ENCODE results near the gene EIF4E2. TPM values are rescaled to one million over a fixed set of nuclear protein-coding genes. Genes with fewer than 3 reads are reported as not detected.

The EIF4E2 gene
- total RNA-seq, 6 experiments from 2014 or later = 79.7 to 89.7 (median 83.8) TPM

DNA sequence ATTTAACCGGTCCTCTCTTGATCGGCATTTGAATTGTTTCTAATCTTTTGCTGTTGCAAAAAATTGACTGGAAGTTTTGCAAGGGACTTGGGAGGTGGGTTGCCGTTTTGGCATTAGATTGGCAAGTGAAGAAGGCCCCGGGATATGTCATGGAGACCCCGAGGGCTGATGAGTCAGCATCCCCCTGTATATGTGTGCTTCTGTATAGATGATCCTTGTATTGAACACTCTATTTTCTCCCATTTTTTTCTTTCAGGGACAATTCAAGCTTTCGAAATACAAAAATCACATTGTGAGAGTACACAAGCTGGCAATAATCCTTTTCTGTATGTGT lies 30.1 kb downstream of the EIF4E2 start:
- H3K4me1 Mint-ChIP-seq (ENCODE audit: low read depth) = peaks cover 16% of the 10 kb centered on the region
- H3K27me3 Mint-ChIP-seq (ENCODE audit: insufficient read depth) = no peaks in the 10 kb centered on the region; the same call in 1 of the 2 replicates
- no peak overlapping the region for H3K4me3 Mint-ChIP-seq
- H3K27ac Mint-ChIP-seq = no peak overlapping the region
- TF ChIP-seq, protein P1, sequence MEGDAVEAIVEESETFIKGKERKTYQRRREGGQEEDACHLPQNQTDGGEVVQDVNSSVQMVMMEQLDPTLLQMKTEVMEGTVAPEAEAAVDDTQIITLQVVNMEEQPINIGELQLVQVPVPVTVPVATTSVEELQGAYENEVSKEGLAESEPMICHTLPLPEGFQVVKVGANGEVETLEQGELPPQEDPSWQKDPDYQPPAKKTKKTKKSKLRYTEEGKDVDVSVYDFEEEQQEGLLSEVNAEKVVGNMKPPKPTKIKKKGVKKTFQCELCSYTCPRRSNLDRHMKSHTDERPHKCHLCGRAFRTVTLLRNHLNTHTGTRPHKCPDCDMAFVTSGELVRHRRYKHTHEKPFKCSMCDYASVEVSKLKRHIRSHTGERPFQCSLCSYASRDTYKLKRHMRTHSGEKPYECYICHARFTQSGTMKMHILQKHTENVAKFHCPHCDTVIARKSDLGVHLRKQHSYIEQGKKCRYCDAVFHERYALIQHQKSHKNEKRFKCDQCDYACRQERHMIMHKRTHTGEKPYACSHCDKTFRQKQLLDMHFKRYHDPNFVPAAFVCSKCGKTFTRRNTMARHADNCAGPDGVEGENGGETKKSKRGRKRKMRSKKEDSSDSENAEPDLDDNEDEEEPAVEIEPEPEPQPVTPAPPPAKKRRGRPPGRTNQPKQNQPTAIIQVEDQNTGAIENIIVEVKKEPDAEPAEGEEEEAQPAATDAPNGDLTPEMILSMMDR (IDR thresholded peaks at IDR 0.05) = no peak
- H3K36me3 Mint-ChIP-seq (ENCODE audit: low read depth) = peaks cover 22% of the 10 kb centered on the region
- no peak for DNase-seq
- H3K9me3 Mint-ChIP-seq = no peaks in the 10 kb centered on the region

DNA sequence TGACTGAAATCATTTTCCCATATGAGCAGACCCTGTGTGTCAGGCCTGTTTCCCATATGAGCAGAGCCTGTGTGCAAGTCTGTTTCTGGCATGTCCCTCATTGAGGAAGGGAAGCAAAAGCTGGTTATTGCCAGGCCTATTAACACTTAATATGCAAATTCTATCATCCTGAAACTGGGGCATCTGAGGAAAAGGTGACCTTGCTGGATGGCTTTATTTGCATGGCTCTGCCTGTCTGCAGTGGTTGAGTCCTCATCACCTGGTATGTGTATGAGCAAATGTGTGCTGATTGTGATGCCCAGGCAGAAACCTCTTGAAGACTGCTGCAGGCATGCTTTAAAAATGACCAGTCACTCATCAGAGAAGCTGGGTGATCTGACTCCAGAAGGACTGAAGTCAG lies 31.2 kb downstream of the EIF4E2 start:
- Mint-ChIP-seq H3K4me3 (no peak overlapping the region), H3K9me3 (no peaks in the 10 kb centered on the region), H3K36me3 (ENCODE audit: low read depth) (peaks cover 22% of the 10 kb centered on the region), H3K27me3 (ENCODE audit: insufficient read depth) (no peaks in the 10 kb centered on the region; the same call in 1 of the 2 replicates), H3K27ac (no peak overlapping the region), H3K4me1 (ENCODE audit: low read depth) (peaks cover 7% of the 10 kb centered on the region)
- TF ChIP-seq, protein P1 (IDR thresholded peaks at IDR 0.05) = no peak
- DNase-seq = no peak

DNA sequence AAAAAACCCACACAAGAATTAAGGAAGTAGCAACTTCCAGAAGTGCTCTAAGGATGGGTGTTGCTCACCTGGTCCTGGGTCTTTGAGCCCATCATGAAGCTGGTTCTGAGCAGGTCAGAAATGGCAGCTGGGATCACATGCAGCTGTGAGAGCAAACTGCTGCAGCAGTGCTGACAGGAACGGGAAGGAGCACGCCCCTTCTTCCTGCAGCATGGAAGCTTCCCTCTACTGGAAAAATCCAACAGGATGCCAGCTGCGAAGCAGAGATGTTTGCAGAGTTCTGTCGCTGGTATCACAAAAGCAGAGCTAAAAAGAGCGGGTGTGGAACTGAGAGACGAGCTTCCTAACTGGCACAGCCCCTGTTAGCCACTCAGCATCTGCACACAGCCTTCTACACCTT lies 33.7 kb downstream of the EIF4E2 start:
- Mint-ChIP-seq H3K36me3 (ENCODE audit: low read depth) (peaks cover 18% of the 10 kb centered on the region), H3K27ac (no peak overlapping the region), H3K4me3 (no peak overlapping the region), H3K4me1 (ENCODE audit: low read depth) (peaks cover 8% of the 10 kb centered on the region), H3K27me3 (ENCODE audit: insufficient read depth) (no peaks in the 10 kb centered on the region; the same call in 1 of the 2 replicates), H3K9me3 (no peaks in the 10 kb centered on the region)
- TF ChIP-seq, protein P1 (IDR thresholded peaks at IDR 0.05) = no peak
- DNase-seq = no peak

DNA sequence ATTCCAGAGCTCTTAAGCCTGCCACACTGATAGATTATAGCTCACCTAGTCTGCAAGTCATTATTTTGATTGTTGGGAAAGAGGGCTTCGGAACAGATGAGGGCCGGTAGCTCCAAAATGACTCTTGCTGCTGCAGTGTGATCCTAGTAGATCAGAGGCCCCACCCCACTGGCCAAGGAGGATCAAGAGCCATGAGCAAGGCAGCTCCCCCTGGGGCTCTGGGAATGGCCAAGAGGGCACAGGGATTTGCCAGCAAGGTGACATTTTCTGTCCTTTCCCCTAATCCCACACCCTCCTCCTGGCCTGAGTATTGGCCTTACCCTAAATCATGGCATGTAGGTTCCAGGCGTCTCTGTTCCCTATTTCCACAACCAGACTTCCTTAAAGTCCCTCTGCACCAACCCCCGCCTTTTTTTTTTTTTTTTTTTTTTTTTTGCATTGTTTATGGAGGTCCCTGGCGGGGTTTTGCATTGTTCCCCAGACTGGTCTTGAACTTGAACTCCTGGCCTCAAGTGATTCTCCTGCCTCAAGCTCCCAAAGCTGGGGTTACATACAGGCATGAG lies 36.5 kb downstream of the EIF4E2 start:
- Mint-ChIP-seq H3K4me1 (ENCODE audit: low read depth) (peaks cover 8% of the 10 kb centered on the region), H3K27me3 (ENCODE audit: insufficient read depth) (peaks cover 2% of the 10 kb centered on the region), H3K9me3 (no peaks in the 10 kb centered on the region), H3K27ac (no peak overlapping the region), H3K4me3 (no peak overlapping the region), H3K36me3 (ENCODE audit: low read depth) (peaks cover 10% of the 10 kb centered on the region)
- DNase-seq = no peak
- TF ChIP-seq, protein P1 (IDR thresholded peaks at IDR 0.05) = no peak

DNA sequence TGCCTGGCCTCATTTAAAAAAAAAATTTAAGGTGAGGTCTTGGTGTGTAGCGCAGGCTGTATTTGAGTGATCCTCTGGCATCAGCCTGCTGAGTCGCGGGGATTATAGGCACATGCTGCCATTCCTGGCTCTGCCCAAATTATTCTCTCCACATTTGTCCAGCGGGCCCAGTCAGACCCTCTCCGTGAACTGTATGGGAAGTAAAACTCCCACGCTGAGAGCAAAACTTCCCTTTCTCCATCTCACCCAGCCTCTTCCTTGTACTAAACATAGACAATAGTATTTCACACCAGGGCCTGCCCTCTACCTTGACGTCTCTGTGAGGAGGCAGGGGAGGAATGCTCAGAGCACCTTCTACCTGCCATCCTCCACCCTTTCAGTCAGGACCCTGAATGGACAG lies 37.0 kb downstream of the EIF4E2 start:
- peaks cover 10% of the 10 kb centered on the region for H3K36me3 Mint-ChIP-seq (ENCODE audit: low read depth)
- TF ChIP-seq, protein P1 (IDR thresholded peaks at IDR 0.05) = no peak
- H3K27ac Mint-ChIP-seq = no peak overlapping the region
- DNase-seq = no peak
- H3K4me1 Mint-ChIP-seq (ENCODE audit: low read depth) = peaks cover 10% of the 10 kb centered on the region
- H3K27me3 Mint-ChIP-seq (ENCODE audit: insufficient read depth) = peaks cover 2% of the 10 kb centered on the region
- no peaks in the 10 kb centered on the region for H3K9me3 Mint-ChIP-seq
- H3K4me3 Mint-ChIP-seq = no peak overlapping the region

DNA sequence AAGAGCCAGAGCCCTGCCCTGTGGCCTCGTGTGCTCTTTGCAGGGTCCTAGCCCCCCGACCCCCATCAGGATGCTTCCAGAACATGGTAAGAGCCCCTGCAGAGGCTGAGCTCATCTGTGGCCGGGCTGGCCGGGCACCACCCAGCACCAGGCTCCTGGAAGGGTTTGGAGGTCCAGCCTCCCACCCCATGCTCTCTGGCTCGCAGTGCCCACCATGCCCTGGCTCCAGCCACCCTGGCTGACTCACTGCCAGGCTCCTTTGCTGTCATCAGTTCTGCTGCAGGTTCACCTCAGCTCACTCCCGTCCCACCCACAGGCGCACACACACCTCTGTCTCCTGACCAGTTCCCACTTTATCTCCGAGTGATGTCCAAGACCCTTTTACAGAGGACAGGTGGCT lies 37.5 kb downstream of the EIF4E2 start:
- Mint-ChIP-seq H3K36me3 (ENCODE audit: low read depth) (peaks cover 10% of the 10 kb centered on the region), H3K4me3 (no peak overlapping the region), H3K4me1 (ENCODE audit: low read depth) (peaks cover 15% of the 10 kb centered on the region), H3K9me3 (no peaks in the 10 kb centered on the region), H3K27me3 (ENCODE audit: insufficient read depth) (peaks cover 2% of the 10 kb centered on the region), H3K27ac (no peak overlapping the region; the same call in 1 of the 2 replicates)
- TF ChIP-seq, protein P1 (IDR thresholded peaks at IDR 0.05) = no peak
- DNase-seq = no peak

Measured in HFFc6 (cell line).